ENCODE measurements around the gene CYBC1. TPM values are rescaled to one million over a fixed set of nuclear protein-coding genes. Genes with fewer than 3 reads are reported as not detected.

CYBC1 gene
- total RNA-seq, 1 experiment from 2014 or later = 71.7 TPM

DNA sequence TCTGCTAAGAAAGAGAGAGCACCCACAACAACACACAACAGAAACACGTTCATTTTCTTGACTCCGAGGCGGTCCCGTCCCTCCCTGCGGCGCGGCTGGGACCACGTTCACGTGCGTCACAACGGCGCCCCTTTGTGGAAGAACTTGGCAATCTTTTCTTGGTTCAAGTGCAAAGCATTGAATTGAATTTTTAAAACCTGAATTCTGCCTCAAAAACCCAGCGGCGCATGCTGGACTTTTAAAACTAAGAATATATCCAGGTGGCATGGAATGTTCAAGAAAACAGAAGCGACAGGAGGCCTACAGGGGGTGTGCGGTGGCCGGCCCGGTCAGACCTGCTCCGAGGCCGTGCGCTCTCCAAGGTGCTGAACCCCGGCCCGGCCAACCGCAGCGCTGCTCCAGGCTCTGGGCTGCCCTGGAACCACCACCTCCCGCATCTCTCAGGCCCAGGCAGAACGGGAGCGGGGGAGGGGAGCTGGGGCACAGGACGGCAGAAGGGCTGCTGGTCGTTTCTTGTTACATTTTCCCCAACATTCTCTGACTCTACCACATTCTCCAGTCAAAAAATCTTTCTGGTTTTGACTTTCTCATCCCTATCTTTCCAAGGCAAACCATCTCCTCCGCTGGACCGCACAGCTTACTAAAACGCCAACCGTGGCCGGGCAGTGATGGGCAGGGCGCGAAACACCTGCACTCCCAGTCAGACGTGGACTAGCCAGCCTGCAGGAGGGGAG is 35.8 kb downstream of the CYBC1 start (continued):
- 0 out of 2 replicates have a peak, but pooled peaks have one; percentile 67 for TF ChIP-seq KAT7 (CRISPR knock-in tag; IDR thresholded peaks at IDR 0.05; ENCODE audit: borderline replicate concordance)
- no peak for TF ChIP-seq SOX15 (CRISPR knock-in tag; IDR thresholded peaks at IDR 0.05)
- TF ChIP-seq, protein P1, sequence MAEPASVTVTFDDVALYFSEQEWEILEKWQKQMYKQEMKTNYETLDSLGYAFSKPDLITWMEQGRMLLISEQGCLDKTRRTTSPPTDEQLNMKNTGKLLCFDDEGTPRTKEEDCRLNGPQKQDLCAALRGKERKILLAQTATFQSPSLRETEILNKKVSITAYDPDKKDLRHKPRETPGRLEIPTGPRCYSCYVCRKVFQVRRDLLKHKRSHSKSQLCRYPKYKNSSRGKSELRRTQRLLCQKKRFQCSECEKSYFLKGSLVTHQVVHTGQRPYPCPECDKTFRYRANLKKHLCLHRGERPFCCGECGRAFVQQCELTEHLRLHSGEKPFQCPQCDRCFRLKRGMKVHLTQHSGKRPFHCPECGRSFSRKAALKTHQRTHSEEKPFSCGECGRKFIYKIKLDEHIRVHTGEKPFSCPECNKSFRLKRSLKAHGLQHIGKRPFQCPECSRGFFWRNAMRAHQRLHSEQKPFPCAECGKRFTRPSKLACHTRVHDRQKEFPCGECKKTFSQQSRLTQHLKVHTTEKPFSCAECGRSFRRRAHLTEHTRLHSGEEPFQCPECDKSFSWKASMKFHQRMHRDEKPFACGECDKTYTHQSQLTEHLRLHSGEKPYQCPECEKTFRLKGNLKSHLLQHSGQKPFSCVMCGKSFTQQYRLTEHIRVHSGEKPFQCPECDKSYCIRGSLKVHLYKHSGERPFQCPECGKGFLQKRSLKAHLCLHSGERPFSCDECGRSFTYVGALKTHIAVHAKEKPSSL (CRISPR knock-in tag; conservative IDR thresholded peaks at IDR 0.05) = no peak
- TF ChIP-seq, protein P2, sequence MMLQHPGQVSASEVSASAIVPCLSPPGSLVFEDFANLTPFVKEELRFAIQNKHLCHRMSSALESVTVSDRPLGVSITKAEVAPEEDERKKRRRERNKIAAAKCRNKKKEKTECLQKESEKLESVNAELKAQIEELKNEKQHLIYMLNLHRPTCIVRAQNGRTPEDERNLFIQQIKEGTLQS (CRISPR knock-in tag; conservative IDR thresholded peaks at IDR 0.05) = no peak
- TF ChIP-seq, protein P3, sequence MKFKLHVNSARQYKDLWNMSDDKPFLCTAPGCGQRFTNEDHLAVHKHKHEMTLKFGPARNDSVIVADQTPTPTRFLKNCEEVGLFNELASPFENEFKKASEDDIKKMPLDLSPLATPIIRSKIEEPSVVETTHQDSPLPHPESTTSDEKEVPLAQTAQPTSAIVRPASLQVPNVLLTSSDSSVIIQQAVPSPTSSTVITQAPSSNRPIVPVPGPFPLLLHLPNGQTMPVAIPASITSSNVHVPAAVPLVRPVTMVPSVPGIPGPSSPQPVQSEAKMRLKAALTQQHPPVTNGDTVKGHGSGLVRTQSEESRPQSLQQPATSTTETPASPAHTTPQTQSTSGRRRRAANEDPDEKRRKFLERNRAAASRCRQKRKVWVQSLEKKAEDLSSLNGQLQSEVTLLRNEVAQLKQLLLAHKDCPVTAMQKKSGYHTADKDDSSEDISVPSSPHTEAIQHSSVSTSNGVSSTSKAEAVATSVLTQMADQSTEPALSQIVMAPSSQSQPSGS (CRISPR knock-in tag; IDR thresholded peaks at IDR 0.05; ENCODE audit: borderline replicate concordance, low read depth) = 0 out of 2 replicates have a peak, but pooled peaks have one; percentile 32
- peak; percentile 75; the same call in 1 of the 2 replicates for TF ChIP-seq NFE2L1 (CRISPR knock-in tag; IDR thresholded peaks at IDR 0.05)
- peak; percentile 68; the same call in 1 of the 2 replicates for TF ChIP-seq ZNF219 (CRISPR knock-in tag; IDR thresholded peaks at IDR 0.05; ENCODE audit: borderline replicate concordance)
- no peak for TF ChIP-seq MXD4 (CRISPR knock-in tag; IDR thresholded peaks at IDR 0.05; ENCODE audit: borderline replicate concordance)
- TF ChIP-seq, protein P4, sequence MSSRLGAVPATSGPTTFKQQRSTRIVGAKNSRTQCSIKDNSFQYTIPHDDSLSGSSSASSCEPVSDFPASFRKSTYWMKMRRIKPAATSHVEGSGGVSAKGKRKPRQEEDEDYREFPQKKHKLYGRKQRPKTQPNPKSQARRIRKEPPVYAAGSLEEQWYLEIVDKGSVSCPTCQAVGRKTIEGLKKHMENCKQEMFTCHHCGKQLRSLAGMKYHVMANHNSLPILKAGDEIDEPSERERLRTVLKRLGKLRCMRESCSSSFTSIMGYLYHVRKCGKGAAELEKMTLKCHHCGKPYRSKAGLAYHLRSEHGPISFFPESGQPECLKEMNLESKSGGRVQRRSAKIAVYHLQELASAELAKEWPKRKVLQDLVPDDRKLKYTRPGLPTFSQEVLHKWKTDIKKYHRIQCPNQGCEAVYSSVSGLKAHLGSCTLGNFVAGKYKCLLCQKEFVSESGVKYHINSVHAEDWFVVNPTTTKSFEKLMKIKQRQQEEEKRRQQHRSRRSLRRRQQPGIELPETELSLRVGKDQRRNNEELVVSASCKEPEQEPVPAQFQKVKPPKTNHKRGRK (CRISPR knock-in tag; IDR thresholded peaks at IDR 0.05; ENCODE audit: borderline replicate concordance) = no peak
- TF ChIP-seq, protein P5, sequence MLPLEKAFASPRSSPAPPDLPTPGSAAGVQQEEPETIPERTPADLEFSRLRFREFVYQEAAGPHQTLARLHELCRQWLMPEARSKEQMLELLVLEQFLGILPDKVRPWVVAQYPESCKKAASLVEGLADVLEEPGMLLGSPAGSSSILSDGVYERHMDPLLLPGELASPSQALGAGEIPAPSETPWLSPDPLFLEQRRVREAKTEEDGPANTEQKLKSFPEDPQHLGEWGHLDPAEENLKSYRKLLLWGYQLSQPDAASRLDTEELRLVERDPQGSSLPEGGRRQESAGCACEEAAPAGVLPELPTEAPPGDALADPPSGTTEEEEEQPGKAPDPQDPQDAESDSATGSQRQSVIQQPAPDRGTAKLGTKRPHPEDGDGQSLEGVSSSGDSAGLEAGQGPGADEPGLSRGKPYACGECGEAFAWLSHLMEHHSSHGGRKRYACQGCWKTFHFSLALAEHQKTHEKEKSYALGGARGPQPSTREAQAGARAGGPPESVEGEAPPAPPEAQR (CRISPR knock-in tag; IDR thresholded peaks at IDR 0.05) = no peak
- 0 out of 2 replicates have a peak, but pooled peaks have one; percentile 48 for TF ChIP-seq ZNF121 (CRISPR knock-in tag; IDR thresholded peaks at IDR 0.05)
- TF ChIP-seq, protein P6, sequence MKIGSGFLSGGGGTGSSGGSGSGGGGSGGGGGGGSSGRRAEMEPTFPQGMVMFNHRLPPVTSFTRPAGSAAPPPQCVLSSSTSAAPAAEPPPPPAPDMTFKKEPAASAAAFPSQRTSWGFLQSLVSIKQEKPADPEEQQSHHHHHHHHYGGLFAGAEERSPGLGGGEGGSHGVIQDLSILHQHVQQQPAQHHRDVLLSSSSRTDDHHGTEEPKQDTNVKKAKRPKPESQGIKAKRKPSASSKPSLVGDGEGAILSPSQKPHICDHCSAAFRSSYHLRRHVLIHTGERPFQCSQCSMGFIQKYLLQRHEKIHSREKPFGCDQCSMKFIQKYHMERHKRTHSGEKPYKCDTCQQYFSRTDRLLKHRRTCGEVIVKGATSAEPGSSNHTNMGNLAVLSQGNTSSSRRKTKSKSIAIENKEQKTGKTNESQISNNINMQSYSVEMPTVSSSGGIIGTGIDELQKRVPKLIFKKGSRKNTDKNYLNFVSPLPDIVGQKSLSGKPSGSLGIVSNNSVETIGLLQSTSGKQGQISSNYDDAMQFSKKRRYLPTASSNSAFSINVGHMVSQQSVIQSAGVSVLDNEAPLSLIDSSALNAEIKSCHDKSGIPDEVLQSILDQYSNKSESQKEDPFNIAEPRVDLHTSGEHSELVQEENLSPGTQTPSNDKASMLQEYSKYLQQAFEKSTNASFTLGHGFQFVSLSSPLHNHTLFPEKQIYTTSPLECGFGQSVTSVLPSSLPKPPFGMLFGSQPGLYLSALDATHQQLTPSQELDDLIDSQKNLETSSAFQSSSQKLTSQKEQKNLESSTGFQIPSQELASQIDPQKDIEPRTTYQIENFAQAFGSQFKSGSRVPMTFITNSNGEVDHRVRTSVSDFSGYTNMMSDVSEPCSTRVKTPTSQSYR (CRISPR knock-in tag; IDR thresholded peaks at IDR 0.05) = peak; percentile 84; the same call in 1 of the 2 replicates
- peak; percentile 72; the same call in 1 of the 2 replicates for TF ChIP-seq CREM (CRISPR knock-in tag; IDR thresholded peaks at IDR 0.05)
- peak; percentile 94 for TF ChIP-seq ZNF232 (CRISPR knock-in tag; IDR thresholded peaks at IDR 0.05)
- TF ChIP-seq OVOL2 (CRISPR knock-in tag; IDR thresholded peaks at IDR 0.05; ENCODE audit: borderline replicate concordance) = no peak
- TF ChIP-seq, protein P7, sequence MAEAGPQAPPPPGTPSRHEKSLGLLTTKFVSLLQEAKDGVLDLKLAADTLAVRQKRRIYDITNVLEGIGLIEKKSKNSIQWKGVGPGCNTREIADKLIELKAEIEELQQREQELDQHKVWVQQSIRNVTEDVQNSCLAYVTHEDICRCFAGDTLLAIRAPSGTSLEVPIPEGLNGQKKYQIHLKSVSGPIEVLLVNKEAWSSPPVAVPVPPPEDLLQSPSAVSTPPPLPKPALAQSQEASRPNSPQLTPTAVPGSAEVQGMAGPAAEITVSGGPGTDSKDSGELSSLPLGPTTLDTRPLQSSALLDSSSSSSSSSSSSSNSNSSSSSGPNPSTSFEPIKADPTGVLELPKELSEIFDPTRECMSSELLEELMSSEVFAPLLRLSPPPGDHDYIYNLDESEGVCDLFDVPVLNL (CRISPR knock-in tag; IDR thresholded peaks at IDR 0.05; ENCODE audit: borderline replicate concordance, low read depth) = 0 out of 2 replicates have a peak, but pooled peaks have one; percentile 23
- TF ChIP-seq, protein P8, sequence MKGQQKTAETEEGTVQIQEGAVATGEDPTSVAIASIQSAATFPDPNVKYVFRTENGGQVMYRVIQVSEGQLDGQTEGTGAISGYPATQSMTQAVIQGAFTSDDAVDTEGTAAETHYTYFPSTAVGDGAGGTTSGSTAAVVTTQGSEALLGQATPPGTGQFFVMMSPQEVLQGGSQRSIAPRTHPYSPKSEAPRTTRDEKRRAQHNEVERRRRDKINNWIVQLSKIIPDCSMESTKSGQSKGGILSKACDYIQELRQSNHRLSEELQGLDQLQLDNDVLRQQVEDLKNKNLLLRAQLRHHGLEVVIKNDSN (CRISPR knock-in tag; IDR thresholded peaks at IDR 0.05) = peak; percentile 74
- TF ChIP-seq, protein P9, sequence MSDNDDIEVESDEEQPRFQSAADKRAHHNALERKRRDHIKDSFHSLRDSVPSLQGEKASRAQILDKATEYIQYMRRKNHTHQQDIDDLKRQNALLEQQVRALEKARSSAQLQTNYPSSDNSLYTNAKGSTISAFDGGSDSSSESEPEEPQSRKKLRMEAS (CRISPR knock-in tag; IDR thresholded peaks at IDR 0.05) = peak; percentile 62; the same call in 1 of the 2 replicates
- TF ChIP-seq, protein P10, sequence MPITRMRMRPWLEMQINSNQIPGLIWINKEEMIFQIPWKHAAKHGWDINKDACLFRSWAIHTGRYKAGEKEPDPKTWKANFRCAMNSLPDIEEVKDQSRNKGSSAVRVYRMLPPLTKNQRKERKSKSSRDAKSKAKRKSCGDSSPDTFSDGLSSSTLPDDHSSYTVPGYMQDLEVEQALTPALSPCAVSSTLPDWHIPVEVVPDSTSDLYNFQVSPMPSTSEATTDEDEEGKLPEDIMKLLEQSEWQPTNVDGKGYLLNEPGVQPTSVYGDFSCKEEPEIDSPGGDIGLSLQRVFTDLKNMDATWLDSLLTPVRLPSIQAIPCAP (CRISPR knock-in tag; IDR thresholded peaks at IDR 0.05) = peak; percentile 93
- peak; percentile 97 for TF ChIP-seq FOXP1 (CRISPR knock-in tag; IDR thresholded peaks at IDR 0.05; ENCODE audit: borderline replicate concordance)
- TF ChIP-seq, protein P11, sequence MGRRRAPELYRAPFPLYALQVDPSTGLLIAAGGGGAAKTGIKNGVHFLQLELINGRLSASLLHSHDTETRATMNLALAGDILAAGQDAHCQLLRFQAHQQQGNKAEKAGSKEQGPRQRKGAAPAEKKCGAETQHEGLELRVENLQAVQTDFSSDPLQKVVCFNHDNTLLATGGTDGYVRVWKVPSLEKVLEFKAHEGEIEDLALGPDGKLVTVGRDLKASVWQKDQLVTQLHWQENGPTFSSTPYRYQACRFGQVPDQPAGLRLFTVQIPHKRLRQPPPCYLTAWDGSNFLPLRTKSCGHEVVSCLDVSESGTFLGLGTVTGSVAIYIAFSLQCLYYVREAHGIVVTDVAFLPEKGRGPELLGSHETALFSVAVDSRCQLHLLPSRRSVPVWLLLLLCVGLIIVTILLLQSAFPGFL (CRISPR knock-in tag; IDR thresholded peaks at IDR 0.05; ENCODE audit: borderline replicate concordance) = peak; percentile 91
- TF ChIP-seq ZNF138 (CRISPR knock-in tag; conservative IDR thresholded peaks at IDR 0.05) = no peak
- 0 out of 2 replicates have a peak, but pooled peaks have one; percentile 45 for TF ChIP-seq NR2C2 (CRISPR knock-in tag; IDR thresholded peaks at IDR 0.05)

Measured in WTC11 (cell line).